ENCODE measurements around the gene OLFM4.

Gene OLFM4

DNA sequence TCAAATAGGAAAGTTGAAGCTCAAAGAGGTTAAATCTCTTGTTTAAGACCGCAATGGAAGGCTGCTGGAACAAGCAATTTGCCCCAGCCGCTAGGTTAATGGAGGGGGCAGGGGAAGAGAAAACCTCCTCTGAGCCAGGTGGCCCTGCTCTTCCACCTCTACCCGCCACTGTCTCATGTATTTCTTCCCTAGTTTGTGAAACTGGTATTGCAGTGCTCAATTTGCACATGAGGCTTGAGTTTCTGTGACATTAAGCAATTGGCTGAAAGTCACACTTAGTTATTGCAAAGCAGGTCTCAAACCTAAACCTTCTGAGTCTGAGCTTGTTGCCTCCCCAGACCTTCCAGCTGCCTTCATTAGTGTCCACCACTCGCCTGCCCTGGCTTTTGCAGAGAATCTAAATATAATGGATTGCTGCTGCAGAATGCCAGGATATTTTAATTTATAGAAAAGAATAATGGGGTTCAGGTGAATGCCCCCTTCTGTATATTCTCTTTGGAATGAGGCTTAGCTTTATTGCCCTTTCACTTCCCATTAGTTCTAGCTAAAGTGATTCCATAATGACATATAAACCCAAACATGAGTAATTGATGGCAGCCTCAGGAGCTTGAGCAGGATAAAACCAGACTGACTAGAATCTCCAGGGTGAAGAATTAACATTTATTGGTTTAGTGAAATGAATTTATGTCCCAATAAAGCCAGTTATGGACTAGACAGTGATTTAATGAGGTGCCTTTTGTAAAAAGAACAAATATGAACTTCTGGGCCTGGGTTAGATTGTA lies 27.0 kb upstream of the OLFM4 start:
- peak; percentile 62 for DNase-seq (ENCODE audit: low read depth)
- TF ChIP-seq, protein P1, sequence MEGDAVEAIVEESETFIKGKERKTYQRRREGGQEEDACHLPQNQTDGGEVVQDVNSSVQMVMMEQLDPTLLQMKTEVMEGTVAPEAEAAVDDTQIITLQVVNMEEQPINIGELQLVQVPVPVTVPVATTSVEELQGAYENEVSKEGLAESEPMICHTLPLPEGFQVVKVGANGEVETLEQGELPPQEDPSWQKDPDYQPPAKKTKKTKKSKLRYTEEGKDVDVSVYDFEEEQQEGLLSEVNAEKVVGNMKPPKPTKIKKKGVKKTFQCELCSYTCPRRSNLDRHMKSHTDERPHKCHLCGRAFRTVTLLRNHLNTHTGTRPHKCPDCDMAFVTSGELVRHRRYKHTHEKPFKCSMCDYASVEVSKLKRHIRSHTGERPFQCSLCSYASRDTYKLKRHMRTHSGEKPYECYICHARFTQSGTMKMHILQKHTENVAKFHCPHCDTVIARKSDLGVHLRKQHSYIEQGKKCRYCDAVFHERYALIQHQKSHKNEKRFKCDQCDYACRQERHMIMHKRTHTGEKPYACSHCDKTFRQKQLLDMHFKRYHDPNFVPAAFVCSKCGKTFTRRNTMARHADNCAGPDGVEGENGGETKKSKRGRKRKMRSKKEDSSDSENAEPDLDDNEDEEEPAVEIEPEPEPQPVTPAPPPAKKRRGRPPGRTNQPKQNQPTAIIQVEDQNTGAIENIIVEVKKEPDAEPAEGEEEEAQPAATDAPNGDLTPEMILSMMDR (IDR thresholded peaks at IDR 0.05; ENCODE audit: control insufficient read depth, extremely low read depth, insufficient read depth) = no peak
- H3K4me3 ChIP-seq (ENCODE audit: low read depth, low read length) = no peak overlapping the region; the same call in 1 of the 2 replicates

DNA sequence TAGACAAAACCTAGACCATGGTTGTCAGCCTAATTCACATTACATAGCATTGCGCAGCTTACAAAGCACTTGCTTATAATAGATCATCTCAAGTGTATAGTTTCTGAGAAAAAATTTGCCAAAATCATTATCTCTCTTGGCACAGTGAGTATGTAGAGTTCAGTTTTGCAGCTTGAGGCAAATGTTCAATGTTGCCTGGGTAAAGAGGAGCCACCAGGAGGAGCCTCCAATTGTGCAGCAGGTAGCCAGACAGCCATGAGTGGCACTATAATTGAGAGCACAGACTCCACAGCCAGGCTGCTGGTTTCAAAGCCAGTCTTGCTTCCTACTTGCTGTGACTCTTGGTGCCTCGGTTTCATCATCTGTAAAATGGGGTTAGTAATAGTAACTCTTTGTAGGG lies 24.0 kb upstream of the OLFM4 start:
- TF ChIP-seq, protein P1 (IDR thresholded peaks at IDR 0.05; ENCODE audit: control insufficient read depth, extremely low read depth, insufficient read depth) = 0 out of 2 replicates have a peak, but pooled peaks have one; percentile 27
- no peak overlapping the region for H3K4me3 ChIP-seq (ENCODE audit: low read depth, low read length)
- no peak for DNase-seq (ENCODE audit: low read depth)

DNA sequence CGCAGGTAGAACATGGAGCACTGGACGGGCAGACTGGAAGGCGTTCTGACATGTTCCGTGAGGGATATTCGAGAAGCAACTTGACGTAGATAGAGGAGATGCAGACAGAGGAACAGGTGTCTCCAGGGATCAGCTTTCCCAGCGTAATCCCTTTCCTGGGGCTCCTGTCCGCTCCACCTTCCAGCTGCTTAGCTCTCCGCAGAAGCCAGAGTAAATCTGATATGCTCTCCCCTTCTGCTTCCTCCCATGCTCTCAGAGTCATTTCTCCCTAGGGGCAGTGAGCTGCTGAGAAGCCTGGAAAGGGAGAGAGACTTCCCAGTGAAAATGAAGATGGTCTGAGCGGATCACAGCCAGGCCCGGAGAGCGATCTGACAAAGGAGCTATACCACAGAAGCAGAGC lies 23.0 kb upstream of the OLFM4 start:
- TF ChIP-seq, protein P1 (IDR thresholded peaks at IDR 0.05; ENCODE audit: control insufficient read depth, extremely low read depth, insufficient read depth) = no peak
- DNase-seq (ENCODE audit: low read depth) = no peak
- no peak overlapping the region for H3K4me3 ChIP-seq (ENCODE audit: low read depth, low read length)

DNA sequence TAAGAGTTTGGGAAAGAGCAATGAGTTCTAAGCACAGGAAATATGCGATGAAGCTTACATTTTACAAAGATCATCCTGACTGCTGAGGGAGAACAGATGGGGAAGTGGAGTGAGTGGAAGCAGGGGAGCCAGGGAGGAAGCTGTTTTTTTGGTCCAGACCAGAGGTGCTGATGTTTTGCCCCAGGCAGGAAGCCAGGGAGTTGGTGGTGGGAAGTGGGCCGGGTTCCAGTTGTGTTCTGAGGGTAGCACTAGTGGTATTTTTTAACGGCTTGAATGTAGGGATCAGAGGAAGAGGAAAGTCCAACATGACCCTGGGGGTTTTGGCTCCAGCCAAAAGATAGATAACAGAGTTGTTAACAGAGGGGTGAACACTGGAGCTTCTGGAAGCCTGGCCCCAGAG lies 20.7 kb upstream of the OLFM4 start:
- no peak overlapping the region for H3K4me3 ChIP-seq (ENCODE audit: low read depth, low read length)
- DNase-seq (ENCODE audit: low read depth) = no peak
- TF ChIP-seq, protein P1 (IDR thresholded peaks at IDR 0.05; ENCODE audit: control insufficient read depth, extremely low read depth, insufficient read depth) = no peak

DNA sequence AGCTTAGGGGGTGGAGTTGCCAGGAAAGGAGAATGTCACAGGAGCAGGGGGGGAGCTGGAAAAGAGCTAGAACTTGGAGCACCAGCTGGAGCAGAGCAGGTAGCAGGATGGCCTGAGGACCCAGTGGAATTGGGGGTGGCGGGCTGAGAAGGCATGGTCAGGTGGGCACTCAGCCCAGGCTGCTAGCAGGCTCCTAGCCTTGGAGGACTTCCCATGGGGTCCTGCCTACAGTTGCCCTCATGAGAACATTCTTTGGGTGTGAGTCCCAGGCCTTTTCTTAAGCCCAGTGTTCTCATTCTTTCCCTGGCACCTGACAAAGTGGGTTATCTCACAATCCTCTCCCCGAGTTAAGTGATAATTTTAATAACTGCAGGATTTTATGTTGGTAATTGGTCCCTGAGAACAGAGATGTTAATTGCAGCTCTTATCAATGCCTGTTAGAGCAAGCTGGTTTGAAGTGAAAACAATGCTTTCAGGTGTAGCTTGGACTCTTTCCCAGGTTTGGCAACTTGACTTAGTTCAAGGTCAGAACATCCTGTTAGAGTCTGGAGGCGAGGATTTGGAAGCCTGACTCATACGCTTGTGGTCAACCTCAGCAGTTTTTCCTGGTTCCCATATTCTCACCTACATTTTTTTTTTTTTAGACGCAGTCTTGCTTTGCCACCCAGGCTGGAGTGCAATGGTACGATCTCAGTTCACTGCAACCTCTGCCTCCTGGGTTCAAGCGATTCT lies 18.1 kb upstream of the OLFM4 start:
- DNase-seq (ENCODE audit: low read depth) = peak; percentile 52
- TF ChIP-seq, protein P1 (IDR thresholded peaks at IDR 0.05; ENCODE audit: control insufficient read depth, extremely low read depth, insufficient read depth) = no peak
- H3K4me3 ChIP-seq (ENCODE audit: low read depth, low read length) = no peak overlapping the region

DNA sequence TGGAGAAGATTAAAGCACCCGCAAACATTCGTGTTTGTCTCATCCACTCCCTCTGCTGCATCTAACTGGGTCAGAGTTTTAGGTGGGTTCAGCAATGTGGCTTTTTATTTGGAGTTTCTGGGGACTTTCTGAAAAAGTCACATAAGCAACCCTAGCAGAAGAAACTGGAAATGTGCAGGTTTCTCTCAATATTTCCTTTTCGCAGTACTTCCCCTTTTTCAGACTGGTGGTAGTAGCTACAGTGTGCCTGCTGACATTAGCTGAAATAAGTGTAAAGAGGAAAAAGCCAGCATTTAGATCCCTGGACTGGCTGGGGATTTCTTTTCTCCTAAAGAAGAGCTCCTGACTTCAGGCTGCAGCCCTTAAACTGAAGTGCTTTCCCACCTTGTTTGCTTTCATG lies 15.9 kb upstream of the OLFM4 start:
- TF ChIP-seq, protein P1 (IDR thresholded peaks at IDR 0.05; ENCODE audit: control insufficient read depth, extremely low read depth, insufficient read depth) = no peak
- no peak overlapping the region for H3K4me3 ChIP-seq (ENCODE audit: low read depth, low read length)
- no peak for DNase-seq (ENCODE audit: low read depth)
